CD4-positive, alpha-beta T cell (primary cell): ENCODE data around the gene INPP4A. TPM values are rescaled to one million over a fixed set of nuclear protein-coding genes. Genes with fewer than 3 reads are reported as not detected.

Experiments used
- ATAC-seq: fragments of 200-7000 bp; cut with Tn5 transposase; one replicate; pipeline ENCODE4 v1.10.0; 2022; ENCODE audit warnings: mild to moderate bottlenecking; ENCODE audit not compliant: poor library complexity
- CTCF ChIA-PET: fragments of 350-600 bp; sonication (Branson Sonifier 250); formaldehyde crosslinking; loops from one replicate; lab custom pipeline; 2021; ENCODE audit warnings: antibody characterized with exemption, inconsistent platforms; lab: Charles Lee
- POLR2A ChIA-PET: fragments of 350-600 bp; sonication (Branson Sonifier 250); formaldehyde crosslinking; loops from one replicate; lab custom pipeline; 2021; ENCODE audit warnings: antibody characterized with exemption, inconsistent platforms; lab: Charles Lee
- DNase-seq, 14 experiments: peaks; one replicate each; pipeline ENCODE4 v3.0.0-alpha.2; 2013 to 2020; ENCODE audit warnings: mixed read lengths in 2 of 14
- H3K27ac ChIP-seq, 2 donors: one replicate each; pipeline versions ENCODE4 v1.5.1 to v1.7.0; 2013; ENCODE audit warnings: low read length in 2 of 2, low read depth in 1 of 2, mild to moderate bottlenecking in 1 of 2
- H3K27me3 ChIP-seq, 2 experiments: 1 replicate in 1 of 2; 2 replicates in 1 of 2; pipeline versions ENCODE4 v1.6.1 to v1.7.0; 2013; ENCODE audit warnings: low read length in 2 of 2, control low read depth in 1 of 2, mild to moderate bottlenecking in 1 of 2, moderate library complexity in 1 of 2; ENCODE audit not compliant: insufficient read depth in 2 of 2, control insufficient read depth in 1 of 2
- H3K36me3 ChIP-seq: one replicate; pipeline ENCODE4 v1.6.1; 2013; ENCODE audit warnings: low read length, control low read depth; ENCODE audit not compliant: insufficient read depth
- H3K4me1 ChIP-seq: one replicate; pipeline ENCODE4 v1.6.1; 2013; ENCODE audit warnings: low read length, control low read depth; ENCODE audit not compliant: insufficient read depth
- H3K4me3 ChIP-seq: one replicate; pipeline ENCODE4 v1.5.1; 2013; ENCODE audit warnings: mild to moderate bottlenecking, low read length, moderate library complexity
- H3K9me3 ChIP-seq, 2 experiments: 1 replicate in 1 of 2; 2 replicates in 1 of 2; pipeline versions ENCODE4 v1.6.1 to v1.7.0; 2013; ENCODE audit warnings: low read length in 2 of 2, mild to moderate bottlenecking in 2 of 2, control low read depth in 1 of 2, moderate library complexity in 1 of 2; ENCODE audit not compliant: control insufficient read depth in 1 of 2, insufficient read depth in 1 of 2
- H3K27ac Mint-ChIP-seq: one replicate; pipeline ENCODE4 v1.8.0; 2020; ENCODE audit warnings: mixed read lengths
- H3K27me3 Mint-ChIP-seq: one replicate; pipeline ENCODE4 v1.8.0; 2021; ENCODE audit warnings: mixed read lengths
- H3K36me3 Mint-ChIP-seq: one replicate; pipeline ENCODE4 v1.8.0; 2021; ENCODE audit warnings: low read depth, mixed read lengths
- H3K4me1 Mint-ChIP-seq: one replicate; pipeline ENCODE4 v1.8.0; 2021; ENCODE audit warnings: low read depth, mixed read lengths
- H3K4me3 Mint-ChIP-seq: one replicate; pipeline ENCODE4 v1.8.0; 2020; ENCODE audit warnings: mild to moderate bottlenecking, mixed read lengths
- H3K9me3 Mint-ChIP-seq: one replicate; pipeline ENCODE4 v1.8.0; 2020; ENCODE audit warnings: mixed read lengths
- CTCF ChIP-seq: fragments of 200-600 bp; IDR thresholded peaks from one replicate; pipeline ENCODE4 v1.8.0; 2022; ENCODE audit warnings: antibody characterized with exemption, mild to moderate bottlenecking
- intact Hi-C, 2 experiments: fragments of 100-400 bp; cut with DNase I in 1 of 2; cut with micrococcal nuclease in 1 of 2; formaldehyde crosslinking; loops; one replicate each; pipeline versions ENCODE4 v1.15.1 to v1.9.0; 2023 to 2025; cut with DNase I, micrococcal nuclease
- total RNA-seq, 174 experiments: library from RNA in 2 of 174; stranded (reverse) in 2 of 174; gene quantifications; one replicate each; pipeline ENCODE4 v1.2.3 and lab custom pipeline; 2021 to 2026

Gene INPP4A
- total RNA-seq, 2 experiments from 2014 or later, result 86.4 to 89.2 TPM

- no peak for ATAC-seq
- ChIA-PET CTCF (no interaction called here), POLR2A (interaction anchor here (8.8 kb wide), 1 partner anchor 18 kb away, joined by 213 read pairs; the partner anchor contains the start of gene INPP4A)
- TF ChIP-seq CTCF, result no peak
- Histone ChIP-seq H3K27me3 (no peaks in the 10 kb centered on the region), H3K4me1 (peaks cover 95% of the 10 kb centered on the region), H3K4me3 (no peak overlapping the region), H3K27ac (peak overlapping the region; percentile 40 to 47), H3K9me3 (no peaks in the 10 kb centered on the region), H3K36me3 (no peaks in the 10 kb centered on the region)
- peak overlapping the region; percentile 60 for H3K4me3 Mint-ChIP-seq
- peaks cover 13% of the 10 kb centered on the region for H3K36me3 Mint-ChIP-seq
- H3K27me3 Mint-ChIP-seq, result no peaks in the 10 kb centered on the region
- DNase-seq, result peak in 5 of 14 experiments; percentile 26 to 55 (median 37)
- H3K27ac Mint-ChIP-seq, result peak overlapping the region; percentile 95
- intact Hi-C loops, result loop anchor here in 1 of 2 experiments (10.0 kb wide), 2 partner anchors 266 to 474 kb away; partner anchors contain the start of genes MGAT4A and TMEM131
- H3K9me3 Mint-ChIP-seq, result no peaks in the 10 kb centered on the region
- H3K4me1 Mint-ChIP-seq, result peaks cover 96% of the 10 kb centered on the region
These were observed 24.1 kb downstream of the INPP4A start for GRCh38 chr2:98468621-98469236.

- ChIA-PET POLR2A (interaction anchor here (1.2 to 1.9 kb wide), 3 partner anchors 12 to 18 kb away, joined by 3 to 6 read pairs (median 6); no protein-coding TSS in a partner anchor), CTCF (interaction anchor here (2.4 kb wide), 1 partner anchor 12 kb away, joined by 7 read pairs; no protein-coding TSS in a partner anchor)
- H3K4me3 Mint-ChIP-seq, result no peak overlapping the region
- no peaks in the 10 kb centered on the region for H3K27me3 ChIP-seq
- H3K4me3 ChIP-seq, result no peak overlapping the region
- peak overlapping the region; percentile 78 for H3K27ac Mint-ChIP-seq
- H3K4me1 ChIP-seq, result peaks cover 95% of the 10 kb centered on the region
- no peak overlapping the region for H3K27ac ChIP-seq
- DNase-seq (peak in 1 of 14 experiments; percentile 20), ATAC-seq (no peak)
- H3K9me3 ChIP-seq, result no peaks in the 10 kb centered on the region
- no peaks in the 10 kb centered on the region for H3K9me3 Mint-ChIP-seq
- H3K4me1 Mint-ChIP-seq, result peaks cover 95% of the 10 kb centered on the region
- H3K36me3 Mint-ChIP-seq, result peaks cover 13% of the 10 kb centered on the region
- intact Hi-C loops, result loop anchor here in 1 of 2 experiments (10.0 kb wide), 2 partner anchors 265 to 475 kb away; partner anchors contain the start of genes MGAT4A and TMEM131
- no peak for TF ChIP-seq CTCF
- no peaks in the 10 kb centered on the region for H3K36me3 ChIP-seq
- no peaks in the 10 kb centered on the region for H3K27me3 Mint-ChIP-seq
These were observed 25.3 kb downstream of the INPP4A start for GRCh38 chr2:98469862-98470544.

- Mint-ChIP-seq H3K4me1 (peaks cover 95% of the 10 kb centered on the region), H3K4me3 (peak overlapping the region; percentile 70), H3K27ac (peak overlapping the region; percentile 72), H3K36me3 (peaks cover 22% of the 10 kb centered on the region), H3K9me3 (no peaks in the 10 kb centered on the region), H3K27me3 (no peaks in the 10 kb centered on the region)
- ATAC-seq (no peak), DNase-seq (no peak)
- no peak overlapping the region for H3K27ac ChIP-seq
- no peaks in the 10 kb centered on the region for H3K9me3 ChIP-seq
- CTCF ChIA-PET, result interaction anchor here (2.4 kb wide), 1 partner anchor 11 kb away, joined by 7 read pairs; no protein-coding TSS in a partner anchor
- no peak for TF ChIP-seq CTCF
- intact Hi-C loops, result no loop called here
- POLR2A ChIA-PET, result interaction anchor here (1.1 to 1.9 kb wide), 4 partner anchors 11 to 23 kb away, joined by 3 to 6 read pairs (median 3); no protein-coding TSS in a partner anchor
- no peaks in the 10 kb centered on the region for H3K36me3 ChIP-seq
- H3K4me1 ChIP-seq, result peaks cover 95% of the 10 kb centered on the region
- H3K4me3 ChIP-seq, result no peak overlapping the region
- H3K27me3 ChIP-seq, result no peaks in the 10 kb centered on the region
These were observed 26.2 kb downstream of the INPP4A start for GRCh38 chr2:98470851-98471255.
